GM19468 (cell line): Measurements from ENCODE around the gene MICB.
"Not testable (repeated sequence)": the region's sequence is repeated elsewhere in the genome, so short reads cannot be mapped to it uniquely, and the experiment has no call there.

Source experiments
- ATAC-seq: cut with Tn5 transposase; IDR thresholded peaks from one replicate; pipeline ENCODE4 v1.9.1; 2021; ENCODE audit warnings: mild to moderate bottlenecking, moderate library complexity, moderate number of reproducible peaks; ENCODE audit not compliant: unreplicated experiment; ENCODE audit errors: extremely low read depth

The MICB gene

GRCh38 chr6:31534521-31535040 lies 36.6 kb downstream of the MICB start:
- no peak for ATAC-seq

DNA sequence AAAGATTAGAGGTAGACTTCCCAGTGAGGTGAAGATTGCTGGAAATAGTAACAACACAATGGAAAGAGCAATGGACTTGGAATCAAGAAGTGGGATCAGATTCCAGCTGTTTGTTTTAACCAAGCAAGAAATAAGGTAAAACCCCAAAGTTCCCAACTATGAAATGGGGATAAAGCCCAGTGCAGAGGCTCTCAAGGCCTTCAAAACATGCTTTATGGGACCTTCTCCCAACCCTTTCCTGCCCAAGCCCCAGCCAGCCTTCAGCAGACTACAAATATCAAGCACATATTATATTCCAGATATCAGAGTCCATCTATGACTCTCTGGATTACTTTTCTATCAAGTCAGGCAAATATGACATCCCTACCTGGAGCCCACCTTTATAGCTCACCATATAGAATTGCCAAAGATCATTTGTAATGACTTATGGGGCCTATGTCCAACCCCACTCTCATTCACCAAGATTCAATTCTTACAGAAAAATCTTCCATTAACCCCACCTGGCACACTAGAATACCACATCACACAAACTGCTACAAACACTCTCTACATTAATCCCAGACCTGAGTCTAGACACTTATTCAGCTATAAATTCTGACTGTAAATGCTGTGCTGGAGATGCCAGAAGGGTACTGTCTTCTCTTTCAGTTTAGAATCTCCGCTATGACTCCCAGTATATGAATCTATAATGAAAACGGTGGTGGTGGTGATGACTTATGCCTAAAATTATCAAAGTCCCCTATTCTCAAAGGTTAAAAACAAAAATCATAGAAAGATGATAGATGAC lies 37.8 kb downstream of the MICB start:
- ATAC-seq, result no peak

DNA sequence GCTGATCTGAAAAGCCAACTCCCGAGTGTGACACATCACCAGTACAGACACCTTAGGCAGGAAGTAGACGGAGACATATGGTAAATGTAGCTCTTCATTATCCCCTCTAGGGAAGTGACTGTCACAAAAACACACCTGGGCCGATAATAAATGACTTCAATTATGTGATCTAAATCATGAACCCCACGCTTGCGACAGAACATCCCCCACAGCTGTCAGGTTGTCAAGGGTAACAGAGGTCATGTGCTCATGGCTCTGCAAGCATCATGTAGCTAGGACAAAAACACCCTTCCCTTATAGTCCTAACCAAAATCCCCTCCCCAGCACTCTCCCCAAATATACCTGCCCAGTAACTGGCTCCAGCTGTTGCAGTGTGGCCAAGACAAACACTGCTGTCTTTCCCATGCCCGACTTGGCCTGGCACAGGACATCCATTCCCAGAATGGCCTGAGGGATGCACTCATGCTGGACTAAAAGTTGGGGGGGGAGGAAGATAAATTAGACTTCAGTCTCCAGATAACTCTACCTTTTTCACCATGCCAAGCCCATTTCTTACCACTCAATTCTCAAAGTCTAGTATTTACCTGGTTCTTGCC lies 41.0 kb downstream of the MICB start:
- no peak for ATAC-seq

DNA sequence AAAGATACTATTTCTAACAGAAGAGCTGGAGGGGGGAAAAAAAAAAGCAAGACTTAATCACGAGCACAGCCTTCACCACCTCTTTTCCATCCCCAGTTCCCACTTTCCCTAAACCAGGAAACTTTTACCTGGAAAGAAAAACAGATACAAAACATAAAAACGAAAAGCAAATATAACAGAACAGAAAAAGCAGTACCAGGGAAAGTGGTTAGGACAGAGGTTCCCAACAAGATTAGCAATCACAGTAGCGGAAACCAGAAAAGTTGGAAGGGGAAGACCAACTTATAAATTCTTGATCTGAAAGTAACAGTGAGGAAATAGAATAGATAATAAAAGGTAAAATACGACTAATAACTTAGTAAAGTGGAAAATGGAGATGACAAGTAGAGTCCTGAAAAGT lies 42.7 kb downstream of the MICB start:
- no peak for ATAC-seq

- ATAC-seq, result no peak
Observed at GRCh38 chr6:31541059-31541657, 43.2 kb downstream of the MICB start.

DNA sequence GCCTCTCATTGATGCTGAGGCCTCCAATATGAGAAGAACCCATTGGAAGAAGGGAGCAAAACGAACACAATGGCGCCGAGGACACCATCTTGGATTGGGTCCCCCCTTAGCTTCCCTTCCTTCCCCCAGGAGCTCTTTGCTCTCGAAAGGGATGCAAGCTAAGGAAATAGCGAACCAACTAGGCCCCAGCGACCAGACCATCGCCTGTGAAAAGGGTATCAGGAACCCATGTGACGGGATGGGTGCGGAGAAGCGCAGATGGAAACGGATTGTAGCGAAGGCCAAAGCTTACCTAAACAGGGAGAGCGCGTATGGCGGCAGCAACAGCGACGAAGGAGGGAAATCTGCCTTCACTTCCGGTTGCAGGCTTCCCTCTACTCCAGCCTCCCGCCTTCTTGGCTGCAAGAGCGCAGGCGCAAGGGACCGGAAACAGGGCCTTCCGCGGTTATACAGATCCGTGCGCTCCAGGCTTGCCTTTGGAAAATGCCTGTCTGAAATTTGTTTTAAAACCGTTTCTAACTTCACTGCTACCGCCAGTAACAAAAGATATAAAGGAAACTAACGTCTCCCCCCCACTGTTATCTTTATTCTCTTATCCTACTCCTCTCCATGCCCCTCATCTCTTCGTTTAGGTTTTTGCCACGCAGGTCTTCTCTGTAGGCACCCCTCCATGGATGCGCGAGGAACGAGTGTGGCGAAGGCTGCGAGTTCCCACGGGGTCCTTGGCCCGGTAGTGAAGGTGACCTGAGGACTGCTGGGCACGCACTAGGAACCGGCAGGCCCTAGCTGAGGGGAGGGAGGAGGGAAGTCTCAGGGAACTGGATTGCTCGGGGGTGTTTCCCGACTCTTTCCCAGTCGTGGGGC lies 43.9 kb downstream of the MICB start, which contains the start of gene DDX39B:
DDX39B (minus strand) TSS at position 346 of the 864 bp plus-strand sequence. CDS start 1,471 bp downstream, outside the sequence.
- ATAC-seq, result peak; percentile 41

DNA sequence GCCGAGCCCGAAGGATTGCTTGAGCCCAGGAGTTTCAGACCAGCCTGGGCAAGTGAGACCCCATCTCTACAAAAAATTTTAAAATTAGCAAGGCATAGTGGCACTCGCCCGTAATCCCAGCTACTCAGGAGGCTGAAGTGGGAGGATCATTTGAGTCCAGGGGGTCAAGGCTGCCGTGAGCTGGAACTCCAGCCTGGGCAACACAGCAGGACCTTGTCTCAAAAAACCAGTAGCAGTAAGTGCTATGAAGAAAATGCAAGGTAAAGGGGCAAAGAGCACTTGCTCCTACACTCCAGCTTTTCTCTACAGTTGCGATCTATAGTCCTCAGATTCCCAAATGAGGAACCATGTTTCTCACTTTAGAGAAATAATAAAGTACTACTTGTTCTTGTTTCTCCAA lies 45.7 kb downstream of the MICB start:
- no peak for ATAC-seq

DNA sequence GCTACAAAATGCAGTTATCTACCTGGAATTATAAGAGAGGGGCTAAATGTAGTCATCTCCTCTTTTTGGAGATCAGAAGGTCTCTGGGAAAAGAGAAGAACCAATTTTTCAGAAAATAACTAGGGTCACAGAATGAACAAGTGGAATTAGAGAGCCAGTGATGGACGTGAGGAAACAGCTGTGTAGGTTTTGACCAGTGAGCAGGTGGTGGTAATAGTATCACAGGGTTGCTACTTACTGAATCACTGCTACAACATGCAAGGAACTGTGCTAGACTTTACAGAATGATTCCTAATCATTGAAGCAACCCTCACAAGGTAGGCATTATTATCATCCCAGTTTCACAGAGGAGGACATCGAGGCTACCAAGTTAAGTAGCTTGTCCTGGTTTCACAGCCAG lies 46.7 kb downstream of the MICB start:
- no peak for ATAC-seq

GRCh38 chr6:31545291-31545690 lies 47.3 kb downstream of the MICB start:
- no peak for ATAC-seq

GRCh38 chr6:31546339-31546957 lies 48.5 kb downstream of the MICB start, which contains the start of gene ATP6V1G2:
ATP6V1G2 (minus strand) TSS chr6:31546608; CDS start chr6:31546559, 49 bp downstream.
- ATAC-seq, result no peak

GRCh38 chr6:31546958-31547726 lies 49.2 kb downstream of the MICB start, which contains the start of gene NFKBIL1:
NFKBIL1 (plus strand) TSS chr6:31547608; CDS start chr6:31547695, 87 bp downstream.
- ATAC-seq, result no peak

- no peak for ATAC-seq
Observed at GRCh38 chr6:31547727-31548543, 50.0 kb downstream of the MICB start.

DNA sequence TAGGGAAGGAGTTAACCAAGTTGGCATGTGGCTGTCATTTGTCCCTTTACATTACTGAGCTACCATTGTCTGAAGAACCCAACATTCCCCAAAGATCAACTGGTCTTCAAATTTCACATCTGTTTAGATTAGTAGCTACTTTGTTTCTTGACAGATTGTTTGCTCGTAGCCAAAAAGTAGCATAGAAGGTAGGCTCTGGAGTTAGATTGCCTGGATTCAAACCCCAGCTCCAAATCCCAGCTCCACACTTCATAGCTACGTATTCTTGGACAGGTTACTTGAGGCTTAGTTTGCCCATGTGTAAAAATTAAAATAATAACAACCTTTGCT lies 50.6 kb downstream of the MICB start:
- no peak for ATAC-seq

DNA sequence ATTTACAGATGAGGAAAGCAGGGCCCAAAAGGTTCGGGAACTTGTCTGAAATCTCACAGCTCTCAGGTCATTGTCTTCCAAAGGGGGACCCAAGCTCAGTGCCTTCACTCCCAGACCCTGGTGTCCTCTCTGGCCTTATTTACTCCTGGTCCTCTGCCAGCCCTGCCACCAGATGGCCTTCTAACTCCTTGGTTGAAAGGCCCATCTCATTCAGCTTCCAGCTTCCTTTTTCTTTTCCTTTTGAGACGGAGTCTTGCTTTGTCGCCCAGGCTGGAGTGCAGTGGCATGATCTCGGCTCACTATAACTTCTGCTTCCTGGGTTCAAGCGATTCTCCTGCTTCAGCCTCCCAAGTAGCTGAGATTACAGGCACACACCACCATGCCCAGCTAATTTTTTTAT lies 53.4 kb downstream of the MICB start:
- not testable (repeated sequence) for ATAC-seq

DNA sequence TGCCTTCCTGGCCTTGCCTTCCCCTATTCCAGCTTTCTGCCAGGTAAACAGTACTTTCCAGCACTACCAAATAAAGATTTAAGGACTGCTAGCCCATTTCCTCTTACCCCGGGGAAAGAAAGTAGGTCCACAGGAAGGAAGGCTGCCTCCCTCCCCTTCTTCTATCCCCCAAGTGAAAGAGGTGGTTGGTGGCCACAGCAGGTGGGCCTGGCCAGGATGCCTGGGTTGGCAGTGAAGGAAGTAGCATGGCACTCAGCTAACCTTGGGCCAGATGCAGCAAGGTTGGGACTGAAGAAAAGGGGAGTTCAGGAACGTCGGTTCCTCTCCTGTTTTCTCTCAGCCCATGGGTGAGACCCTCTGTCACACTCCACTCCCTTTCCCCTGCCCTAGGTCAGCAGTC lies 58.4 kb downstream of the MICB start:
- no peak for ATAC-seq

- ATAC-seq, result no peak
Observed at GRCh38 chr6:31557443-31558317, 59.7 kb downstream of the MICB start.

DNA sequence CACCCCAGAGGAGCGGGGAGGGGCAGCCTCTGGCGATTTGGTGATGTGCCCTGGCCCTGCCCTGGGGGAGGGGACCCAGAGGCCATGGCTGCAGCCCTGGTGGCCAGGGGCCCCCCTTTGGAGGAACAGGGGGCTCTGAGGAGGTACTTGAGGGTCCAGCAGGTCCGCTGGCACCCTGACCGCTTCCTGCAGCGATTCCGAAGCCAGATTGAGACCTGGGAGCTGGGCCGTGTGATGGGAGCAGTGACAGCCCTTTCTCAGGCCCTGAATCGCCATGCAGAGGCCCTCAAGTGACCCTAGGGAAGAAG lies 60.3 kb downstream of the MICB start:
- no peak for ATAC-seq
